ENCODE measurements around the gene EBF3.

The EBF3 gene

GRCh38 chr10:129854158-129854557, 109.9 kb downstream of the EBF3 start:
- H3K4me3 ChIP-seq: no peak overlapping the region
- no peak for DNase-seq
- H3K36me3 ChIP-seq: no peaks in the 10 kb centered on the region
- TF ChIP-seq CTCF (IDR thresholded peaks at IDR 0.05): no peak
- intact Hi-C loops (cut with DNase I; ENCODE audit: low total_unique reads): no loop called here
- H3K27me3 ChIP-seq: no peaks in the 10 kb centered on the region
- peaks cover 0 to 7% (median 0%) of the 10 kb centered on the region in 3 donors for H3K9me3 ChIP-seq
- no peak overlapping the region for H3K27ac ChIP-seq
- no peaks in the 10 kb centered on the region for H3K4me1 ChIP-seq

GRCh38 chr10:129853562-129853903, 110.5 kb downstream of the EBF3 start:
- H3K27me3 ChIP-seq: no peaks in the 10 kb centered on the region
- DNase-seq: no peak
- intact Hi-C loops (cut with DNase I; ENCODE audit: low total_unique reads): no loop called here
- H3K36me3 ChIP-seq: no peaks in the 10 kb centered on the region
- TF ChIP-seq CTCF (IDR thresholded peaks at IDR 0.05): no peak
- H3K27ac ChIP-seq: no peak overlapping the region
- no peaks in the 10 kb centered on the region for H3K4me1 ChIP-seq
- no peak overlapping the region for H3K4me3 ChIP-seq
- peaks cover 0 to 7% (median 0%) of the 10 kb centered on the region in 3 donors for H3K9me3 ChIP-seq

GRCh38 chr10:129852829-129853561, 111.1 kb downstream of the EBF3 start:
- Histone ChIP-seq H3K4me1 (no peaks in the 10 kb centered on the region), H3K4me3 (no peak overlapping the region), H3K9me3 (peaks cover 0 to 7% (median 0%) of the 10 kb centered on the region in 3 donors), H3K27ac (no peak overlapping the region), H3K27me3 (no peaks in the 10 kb centered on the region), H3K36me3 (no peaks in the 10 kb centered on the region)
- TF ChIP-seq CTCF (IDR thresholded peaks at IDR 0.05): no peak
- intact Hi-C loops (cut with DNase I; ENCODE audit: low total_unique reads): no loop called here
- DNase-seq: no peak

GRCh38 chr10:129851941-129852640, 112.0 kb downstream of the EBF3 start:
- no peak for TF ChIP-seq CTCF (IDR thresholded peaks at IDR 0.05)
- intact Hi-C loops (cut with DNase I; ENCODE audit: low total_unique reads): no loop called here
- no peaks in the 10 kb centered on the region for H3K27me3 ChIP-seq
- H3K4me3 ChIP-seq: no peak overlapping the region
- H3K27ac ChIP-seq: no peak overlapping the region
- no peak for DNase-seq
- no peaks in the 10 kb centered on the region for H3K4me1 ChIP-seq
- H3K9me3 ChIP-seq: peaks cover 0 to 7% (median 0%) of the 10 kb centered on the region in 3 donors
- H3K36me3 ChIP-seq: no peaks in the 10 kb centered on the region

- intact Hi-C loops (cut with DNase I; ENCODE audit: low total_unique reads): no loop called here
Measured at GRCh38 chr10:129850790-129851189, 113.3 kb downstream of the EBF3 start.

More at GRCh38 chr10:129850790-129851189, 113.3 kb downstream of the EBF3 start:
- no peaks in the 10 kb centered on the region for H3K36me3 ChIP-seq
- no peaks in the 10 kb centered on the region for H3K9me3 ChIP-seq
- no peaks in the 10 kb centered on the region for H3K4me1 ChIP-seq
- no peak overlapping the region for H3K27ac ChIP-seq
- DNase-seq: no peak
- H3K4me3 ChIP-seq: no peak overlapping the region
- no peaks in the 10 kb centered on the region for H3K27me3 ChIP-seq
- no peak for TF ChIP-seq CTCF (IDR thresholded peaks at IDR 0.05)

Measured in tibial artery (tissue), 4 donors.